Mammary epithelial cell (primary cell): ENCODE measurements around the gene DCC.

Experiments
- EZH2 ChIP-seq: IDR thresholded peaks from 2 replicates; pipeline ENCODE4 v1.6.1; 2012; ENCODE audit warnings: low read length, inconsistent platforms, borderline replicate concordance
- TF ChIP-seq, protein P1 (sequence below), 2 donors: IDR thresholded peaks in 1 of 2; conservative IDR thresholded peaks in 1 of 2; 2 replicates each; pipeline ENCODE4 v1.5.1; 2011 to 2012; ENCODE audit warnings: inconsistent platforms in 2 of 2, low read length in 2 of 2, mild to moderate bottlenecking in 2 of 2, control low read depth in 1 of 2, low read depth in 1 of 2; ENCODE audit not compliant: insufficient read depth in 1 of 2; ENCODE audit errors: extremely low read depth in 1 of 2

DNA sequence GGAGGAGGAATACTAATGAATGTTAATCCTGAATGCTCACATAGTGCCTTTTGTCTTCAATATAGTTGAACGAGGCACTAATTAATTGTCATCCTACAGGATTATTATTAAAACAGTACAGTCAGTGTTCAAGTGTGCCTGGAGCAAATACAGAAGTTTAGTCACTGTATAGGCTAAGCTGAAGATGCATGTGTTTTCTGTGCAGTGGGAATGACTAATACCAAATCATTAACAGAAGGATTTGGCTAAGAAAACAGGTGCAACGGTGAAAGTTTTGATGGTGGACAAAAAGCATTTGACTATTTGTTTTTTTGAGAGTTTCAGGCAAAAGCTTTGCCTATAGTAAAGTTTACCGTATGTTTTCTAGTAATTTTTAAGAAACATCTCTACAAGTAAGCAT is 62.8 kb downstream of the DCC start:
- TF ChIP-seq, protein P1, sequence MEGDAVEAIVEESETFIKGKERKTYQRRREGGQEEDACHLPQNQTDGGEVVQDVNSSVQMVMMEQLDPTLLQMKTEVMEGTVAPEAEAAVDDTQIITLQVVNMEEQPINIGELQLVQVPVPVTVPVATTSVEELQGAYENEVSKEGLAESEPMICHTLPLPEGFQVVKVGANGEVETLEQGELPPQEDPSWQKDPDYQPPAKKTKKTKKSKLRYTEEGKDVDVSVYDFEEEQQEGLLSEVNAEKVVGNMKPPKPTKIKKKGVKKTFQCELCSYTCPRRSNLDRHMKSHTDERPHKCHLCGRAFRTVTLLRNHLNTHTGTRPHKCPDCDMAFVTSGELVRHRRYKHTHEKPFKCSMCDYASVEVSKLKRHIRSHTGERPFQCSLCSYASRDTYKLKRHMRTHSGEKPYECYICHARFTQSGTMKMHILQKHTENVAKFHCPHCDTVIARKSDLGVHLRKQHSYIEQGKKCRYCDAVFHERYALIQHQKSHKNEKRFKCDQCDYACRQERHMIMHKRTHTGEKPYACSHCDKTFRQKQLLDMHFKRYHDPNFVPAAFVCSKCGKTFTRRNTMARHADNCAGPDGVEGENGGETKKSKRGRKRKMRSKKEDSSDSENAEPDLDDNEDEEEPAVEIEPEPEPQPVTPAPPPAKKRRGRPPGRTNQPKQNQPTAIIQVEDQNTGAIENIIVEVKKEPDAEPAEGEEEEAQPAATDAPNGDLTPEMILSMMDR (conservative IDR thresholded peaks at IDR 0.05 in 1 of 2, IDR thresholded peaks at IDR 0.05 in 1 of 2; ENCODE audit: extremely low read depth in 1 of 2, insufficient read depth in 1 of 2, low read depth in 1 of 2, low read length in 2 of 2), result no peak
- TF ChIP-seq EZH2, result no peak
